PC-3 (cell line): ENCODE measurements around the gene ILDR1.

Experiments
- EZH2 ChIP-seq: fragments of 300-600 bp; sonication (generic); IDR thresholded peaks from one replicate; pipeline ENCODE4 v1.6.1; 2017; ENCODE audit warnings: antibody characterized with exemption, mild to moderate bottlenecking, low read length; ENCODE audit not compliant: unreplicated experiment
- EZH2phosphoT487 ChIP-seq: fragments of 300-600 bp; sonication (generic); IDR thresholded peaks from 2 replicates; pipeline ENCODE4 v1.6.1; 2018; ENCODE audit warnings: mild to moderate bottlenecking, antibody characterized with exemption, low read length, borderline replicate concordance
- TF ChIP-seq, protein P1 (sequence below): fragments of 300-600 bp; sonication (generic); conservative IDR thresholded peaks from 2 replicates; pipeline ENCODE4 v1.5.1; 2017; ENCODE audit warnings: antibody characterized with exemption, low read depth, mild to moderate bottlenecking, low read length

DNA sequence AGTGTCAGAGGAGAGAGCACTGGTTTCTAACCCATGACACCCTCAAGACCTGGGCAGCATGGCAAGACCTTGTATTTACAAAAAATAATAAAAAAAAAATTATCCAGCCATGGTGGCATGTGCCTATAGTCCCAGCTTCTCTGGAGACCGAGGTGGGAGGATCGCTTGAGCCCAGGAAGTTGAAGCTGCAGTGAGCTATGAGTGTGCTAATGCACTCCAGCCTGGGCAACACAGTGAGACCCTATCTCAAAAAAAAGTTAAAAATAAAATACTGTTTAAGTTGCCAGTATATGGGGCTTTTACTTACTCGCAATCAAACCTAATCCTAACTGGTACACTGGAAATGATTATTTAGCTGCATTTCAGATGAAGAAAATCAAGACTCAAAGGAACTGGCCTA lies 20.2 kb downstream of the ILDR1 start:
- TF ChIP-seq, protein P1, sequence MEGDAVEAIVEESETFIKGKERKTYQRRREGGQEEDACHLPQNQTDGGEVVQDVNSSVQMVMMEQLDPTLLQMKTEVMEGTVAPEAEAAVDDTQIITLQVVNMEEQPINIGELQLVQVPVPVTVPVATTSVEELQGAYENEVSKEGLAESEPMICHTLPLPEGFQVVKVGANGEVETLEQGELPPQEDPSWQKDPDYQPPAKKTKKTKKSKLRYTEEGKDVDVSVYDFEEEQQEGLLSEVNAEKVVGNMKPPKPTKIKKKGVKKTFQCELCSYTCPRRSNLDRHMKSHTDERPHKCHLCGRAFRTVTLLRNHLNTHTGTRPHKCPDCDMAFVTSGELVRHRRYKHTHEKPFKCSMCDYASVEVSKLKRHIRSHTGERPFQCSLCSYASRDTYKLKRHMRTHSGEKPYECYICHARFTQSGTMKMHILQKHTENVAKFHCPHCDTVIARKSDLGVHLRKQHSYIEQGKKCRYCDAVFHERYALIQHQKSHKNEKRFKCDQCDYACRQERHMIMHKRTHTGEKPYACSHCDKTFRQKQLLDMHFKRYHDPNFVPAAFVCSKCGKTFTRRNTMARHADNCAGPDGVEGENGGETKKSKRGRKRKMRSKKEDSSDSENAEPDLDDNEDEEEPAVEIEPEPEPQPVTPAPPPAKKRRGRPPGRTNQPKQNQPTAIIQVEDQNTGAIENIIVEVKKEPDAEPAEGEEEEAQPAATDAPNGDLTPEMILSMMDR = no peak
- no peak for TF ChIP-seq EZH2phosphoT487
- no peak for TF ChIP-seq EZH2
